ENCODE results near the gene CAVIN1. TPM values are rescaled to one million over a fixed set of nuclear protein-coding genes. Genes with fewer than 3 reads are reported as not detected.
"Not testable (repeated sequence)": the region's sequence is repeated elsewhere in the genome, so short reads cannot be mapped to it uniquely, and the experiment has no call there.

CAVIN1 gene
- total RNA-seq, 1 experiment from 2014 or later = 48.7 TPM

DNA sequence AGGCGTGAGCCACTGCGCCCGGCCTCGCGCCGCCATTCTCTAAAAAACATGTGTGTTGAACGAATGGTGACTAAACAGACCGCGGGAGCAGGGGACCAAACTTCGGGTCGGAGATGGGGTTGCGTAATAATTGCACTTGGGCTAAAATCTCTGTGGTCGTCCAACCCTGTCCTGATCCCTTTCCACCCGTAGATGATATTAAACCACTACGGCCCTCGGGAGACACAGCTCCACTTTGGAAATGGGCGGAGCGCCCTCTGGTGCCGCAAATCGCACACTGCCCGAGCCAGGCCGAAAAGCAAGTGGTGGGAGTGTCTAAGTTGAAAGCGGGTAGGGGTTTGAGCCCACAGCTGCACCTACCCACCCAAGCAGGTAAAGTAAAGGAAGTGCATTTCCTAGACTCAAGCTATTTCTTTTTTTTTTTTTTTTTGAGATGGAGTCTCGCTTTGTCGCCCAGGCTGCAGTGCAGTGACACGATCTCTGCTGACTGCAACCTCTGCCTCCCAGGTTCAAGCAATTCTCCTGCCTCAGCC, 17.0 kb downstream of the CAVIN1 start:
- DNase-seq (ENCODE audit: low spot score) = peak; percentile 81

DNA sequence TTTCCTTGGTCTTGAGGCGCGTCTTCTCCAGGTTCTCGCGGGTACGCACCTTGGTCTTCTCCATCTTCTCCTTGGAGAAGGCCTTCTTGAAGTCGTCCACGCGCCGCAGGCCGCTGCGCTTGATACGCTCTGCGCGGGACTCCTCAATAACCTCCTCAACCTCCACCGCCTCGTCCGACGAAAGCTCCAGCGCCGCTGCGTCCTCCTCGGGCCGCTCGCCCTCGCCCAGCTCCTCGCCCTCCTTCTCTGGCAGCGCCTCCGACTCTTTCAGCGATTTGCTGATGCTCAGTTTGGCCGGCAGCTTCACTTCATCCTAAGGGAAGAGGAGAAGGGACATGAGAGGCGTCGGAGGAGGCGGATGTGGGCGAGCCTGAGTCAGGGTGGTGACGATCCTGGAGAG, 18.0 kb downstream of the CAVIN1 start:
- DNase-seq (ENCODE audit: low spot score) = no peak

DNA sequence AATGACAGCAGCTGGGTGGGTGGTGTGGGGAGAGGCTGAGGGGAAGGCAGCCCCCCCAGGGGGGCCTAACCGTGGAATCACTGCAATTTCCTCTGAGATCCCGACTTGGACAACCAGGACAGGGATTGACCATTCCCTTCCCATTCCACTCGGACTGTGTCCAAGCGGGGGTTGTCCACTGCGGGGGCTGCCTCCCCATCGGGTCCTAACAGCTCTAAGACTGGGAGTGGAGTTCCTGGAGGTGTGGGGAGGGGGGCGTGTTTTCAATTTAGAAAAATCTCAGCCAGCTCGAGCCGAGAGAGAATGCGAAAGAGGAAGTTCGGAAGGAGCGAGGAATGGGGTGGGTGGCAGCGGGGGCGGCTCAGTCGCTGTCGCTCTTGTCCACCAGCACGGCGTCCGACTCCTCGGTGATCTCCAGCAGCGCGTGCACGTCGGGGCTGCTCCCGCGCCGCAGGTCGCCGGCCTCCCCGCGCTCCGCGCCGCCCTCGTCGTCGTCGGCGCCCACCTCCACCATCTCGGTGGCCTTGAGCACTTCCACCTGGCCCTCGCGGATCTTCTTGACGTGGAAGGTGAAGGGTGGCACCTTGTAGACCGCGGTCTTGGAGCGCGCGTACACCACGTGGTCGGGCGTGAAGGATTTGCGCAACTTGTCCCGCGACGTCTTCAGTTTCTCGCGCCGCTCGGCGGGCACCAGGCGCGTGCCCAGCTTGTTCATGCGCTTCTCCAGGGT, 18.6 kb downstream of the CAVIN1 start:
- DNase-seq (ENCODE audit: low spot score) = no peak

DNA sequence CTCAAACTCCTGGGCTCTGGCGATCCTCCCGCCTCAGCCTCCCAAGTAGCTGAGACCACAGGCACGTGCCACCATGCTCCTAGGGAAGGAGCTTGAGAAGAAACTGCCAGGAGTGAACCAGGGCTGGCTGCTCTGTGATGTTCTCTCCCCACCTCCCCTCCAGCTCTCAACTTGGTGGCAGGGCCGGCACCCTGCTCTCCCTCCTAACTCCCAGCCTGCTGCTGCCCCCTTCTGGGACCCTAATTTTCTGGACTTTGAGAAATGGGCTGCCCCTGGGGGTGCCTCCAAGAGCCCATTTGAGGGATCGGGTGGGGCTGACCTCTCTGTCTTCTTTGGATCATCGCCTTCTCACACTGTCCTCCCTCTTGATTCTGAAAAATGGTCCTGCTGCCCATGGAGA, 19.9 kb downstream of the CAVIN1 start:
- no peak for DNase-seq (ENCODE audit: low spot score)

DNA sequence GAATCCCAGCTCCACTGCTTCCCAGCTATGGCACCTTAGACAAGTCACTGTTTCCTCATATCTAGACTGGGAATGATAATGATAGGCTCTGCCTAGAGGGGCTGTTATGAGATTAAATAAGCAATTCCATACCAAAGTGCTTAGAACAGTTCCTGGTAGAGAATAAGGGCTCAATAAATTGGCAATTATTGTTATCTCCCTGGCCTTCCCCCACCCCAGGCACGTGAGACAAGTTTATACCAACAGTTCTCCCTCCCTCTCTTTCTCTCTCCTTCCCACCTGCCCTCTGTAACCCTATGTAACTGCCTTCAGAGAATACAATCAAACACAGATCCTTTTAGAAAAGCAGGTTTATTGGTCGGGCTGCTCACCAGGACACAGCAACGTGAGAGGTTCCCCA, 20.9 kb downstream of the CAVIN1 start:
- no peak for DNase-seq (ENCODE audit: low spot score)

DNA sequence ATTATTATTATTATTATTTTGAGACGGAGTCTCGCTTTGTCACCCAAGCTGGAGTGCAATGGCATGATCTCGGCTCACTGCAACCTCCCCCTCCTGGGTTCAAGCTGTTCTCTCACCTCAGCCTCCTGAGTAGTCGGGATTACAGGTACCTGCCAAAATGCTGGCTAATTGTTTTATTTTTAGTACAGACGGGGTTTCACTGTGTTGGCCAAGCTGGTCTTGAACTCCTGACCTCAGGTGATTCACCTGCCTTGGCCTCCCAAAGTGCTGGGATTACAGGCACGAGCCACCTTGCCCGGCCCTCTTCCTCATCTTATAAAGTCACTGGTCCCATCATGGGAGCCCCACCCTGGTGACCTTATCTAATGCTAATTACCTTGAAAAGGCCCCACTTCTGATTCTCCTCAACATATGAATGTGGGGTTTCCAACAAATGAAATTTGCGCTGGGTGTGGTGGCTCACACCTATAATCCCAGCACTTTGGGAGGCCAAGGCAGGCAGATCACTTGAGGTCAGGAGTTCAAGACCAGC, 22.1 kb downstream of the CAVIN1 start:
- not testable (repeated sequence) for DNase-seq (ENCODE audit: low spot score)

DNA sequence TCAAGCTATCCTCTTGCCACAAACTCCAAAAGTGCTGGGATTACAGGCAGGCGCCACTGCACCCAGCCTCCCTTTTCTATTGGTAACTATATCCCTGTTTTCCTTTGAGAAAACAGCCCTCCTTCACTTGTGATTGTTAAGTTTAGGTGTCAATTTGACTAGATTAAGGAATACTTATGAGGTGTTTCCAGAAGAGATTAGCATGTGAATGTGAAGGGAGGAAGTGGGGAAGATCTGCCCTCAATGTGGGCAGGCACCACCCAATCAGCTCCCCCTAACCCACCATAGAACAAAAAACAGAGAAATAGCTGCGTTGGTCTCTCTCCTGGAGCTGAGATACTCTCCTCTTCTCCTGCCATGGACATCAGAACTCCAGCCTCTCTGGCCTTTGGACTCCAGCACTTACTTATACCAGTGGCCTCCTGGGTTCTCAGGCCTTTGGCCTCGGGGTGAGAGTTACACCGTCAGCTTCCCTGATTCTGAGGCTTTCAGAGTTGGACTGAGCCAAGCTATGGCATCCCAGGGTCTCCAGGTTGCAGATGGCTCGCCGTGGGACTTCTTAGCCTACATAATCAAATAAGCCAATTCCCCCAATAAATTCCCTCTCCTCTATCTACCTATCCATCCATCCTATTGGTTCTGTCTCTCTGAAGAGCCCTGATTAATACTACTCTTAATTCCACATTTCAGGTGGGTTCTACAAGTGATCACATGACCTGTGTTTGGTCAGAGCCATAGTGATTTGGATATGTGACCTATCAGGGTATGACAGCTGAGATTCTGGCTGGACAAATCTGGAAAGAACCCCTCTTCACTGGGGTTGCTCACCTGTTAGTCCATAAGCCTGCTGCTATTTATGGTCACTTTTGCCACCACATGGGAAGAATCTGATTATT, 22.9 kb downstream of the CAVIN1 start:
- DNase-seq (ENCODE audit: low spot score) = no peak

DNA sequence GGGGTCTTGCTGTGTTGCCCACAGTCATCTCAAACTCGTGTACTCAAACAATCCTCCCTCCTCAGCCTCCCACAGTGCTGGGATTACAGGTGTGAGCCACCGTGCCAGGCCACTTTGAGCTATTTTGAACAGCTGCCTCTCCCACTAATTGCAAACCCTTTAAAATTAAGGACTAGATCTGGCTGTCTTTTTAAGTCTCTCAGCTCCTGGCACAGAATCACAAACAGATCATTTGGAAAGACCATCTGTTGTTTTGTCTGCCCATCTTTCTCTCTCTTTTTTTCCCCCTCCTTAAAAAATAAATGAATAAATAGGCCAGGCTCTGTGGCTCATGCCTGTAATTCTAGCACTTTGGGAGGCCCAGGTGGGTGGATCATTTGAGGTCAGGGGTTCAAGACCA, 23.9 kb downstream of the CAVIN1 start:
- DNase-seq (ENCODE audit: low spot score) = no peak

DNA sequence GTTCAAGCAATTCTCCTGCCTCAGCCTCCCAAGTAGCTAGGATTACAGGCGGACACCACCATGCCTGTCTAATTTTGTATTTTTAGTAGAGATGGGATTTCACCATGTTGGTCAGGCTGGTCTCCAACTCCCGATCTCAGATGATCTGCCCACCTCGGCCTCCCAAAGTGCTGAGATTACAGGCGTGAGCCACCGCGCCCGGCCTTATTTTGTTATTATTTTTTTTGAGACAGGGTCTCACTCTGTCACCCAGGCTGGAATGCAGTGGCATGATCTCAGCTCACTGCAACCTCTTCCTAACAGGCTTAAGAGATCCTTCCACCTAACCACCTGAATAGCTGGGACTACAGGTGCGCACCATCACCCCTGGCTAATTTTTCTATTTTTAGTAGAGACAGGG, 27.5 kb downstream of the CAVIN1 start:
- not testable (repeated sequence) for DNase-seq (ENCODE audit: low spot score)

DNA sequence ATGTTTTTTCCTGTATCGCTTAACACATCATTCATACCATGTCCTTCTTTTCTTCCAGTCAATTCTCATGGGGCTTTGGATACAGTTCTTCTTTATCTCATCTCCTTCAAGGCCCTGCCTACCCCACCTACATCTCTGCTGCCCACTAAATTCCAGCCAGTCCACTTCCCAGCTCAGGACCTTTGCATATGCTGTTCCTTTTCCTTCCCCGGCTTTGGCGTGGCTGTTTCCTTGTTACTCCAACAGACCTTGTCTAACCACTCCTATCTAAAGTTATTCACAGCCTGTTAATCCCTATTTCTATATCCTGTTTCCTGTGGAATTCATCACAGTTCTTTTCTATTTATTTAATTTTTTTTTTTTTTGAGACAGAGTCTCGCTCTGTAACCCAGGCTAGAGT, 28.2 kb downstream of the CAVIN1 start:
- no peak for DNase-seq (ENCODE audit: low spot score)

DNA sequence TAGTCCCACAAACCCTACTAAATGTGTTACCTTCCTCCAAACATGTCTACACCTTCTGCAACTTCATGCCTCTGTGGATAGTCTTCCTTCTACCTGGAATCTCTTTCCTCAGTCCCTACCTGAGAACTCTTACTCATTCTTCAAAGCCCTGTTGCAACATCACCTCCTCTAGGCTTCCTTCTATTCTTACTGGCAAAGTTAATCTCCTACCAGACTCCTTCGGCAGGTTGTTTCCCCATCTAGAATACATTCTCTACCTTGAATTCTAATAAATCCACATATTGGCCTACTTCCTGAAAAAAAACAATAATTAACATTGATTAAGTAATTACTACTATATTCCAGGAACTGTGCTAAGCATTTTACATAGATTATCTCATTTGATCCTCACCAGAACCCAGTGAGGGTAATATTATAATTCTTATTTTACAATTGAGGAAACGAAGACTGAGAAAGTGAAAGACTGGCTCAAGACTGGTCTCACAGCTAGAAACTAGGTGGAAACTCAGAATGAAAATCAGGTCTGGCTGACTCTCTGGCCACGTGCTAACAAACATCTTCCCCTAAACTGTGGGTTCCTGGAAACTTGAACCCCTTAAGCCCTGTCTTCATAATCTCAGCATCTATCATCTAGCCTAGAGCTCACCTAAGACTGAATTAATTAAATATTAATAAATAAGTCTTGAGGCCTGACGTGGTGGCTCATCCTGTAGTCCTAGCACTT, 30.2 kb downstream of the CAVIN1 start:
- DNase-seq (ENCODE audit: low spot score) = peak; percentile 36

DNA sequence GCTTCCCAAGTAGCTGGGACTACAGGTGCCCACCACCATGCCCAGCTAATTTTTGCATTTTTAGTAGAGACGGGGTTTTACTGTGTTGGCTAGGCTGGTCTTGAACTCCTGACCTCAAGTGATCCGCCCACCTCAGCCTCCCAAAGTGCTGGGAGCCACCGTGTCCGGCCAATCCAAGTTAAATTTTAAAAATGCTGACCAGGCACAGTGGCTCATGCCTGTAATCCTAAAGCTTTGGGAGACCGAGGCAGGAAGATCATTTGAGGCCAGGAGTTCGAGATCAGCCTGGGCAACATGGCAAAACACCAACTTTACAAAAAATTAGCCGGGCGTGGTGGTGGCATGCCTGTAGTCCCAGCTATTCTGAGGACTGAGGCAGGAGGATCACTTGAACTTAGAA, 31.6 kb downstream of the CAVIN1 start:
- not testable (repeated sequence) for DNase-seq (ENCODE audit: low spot score)

DNA sequence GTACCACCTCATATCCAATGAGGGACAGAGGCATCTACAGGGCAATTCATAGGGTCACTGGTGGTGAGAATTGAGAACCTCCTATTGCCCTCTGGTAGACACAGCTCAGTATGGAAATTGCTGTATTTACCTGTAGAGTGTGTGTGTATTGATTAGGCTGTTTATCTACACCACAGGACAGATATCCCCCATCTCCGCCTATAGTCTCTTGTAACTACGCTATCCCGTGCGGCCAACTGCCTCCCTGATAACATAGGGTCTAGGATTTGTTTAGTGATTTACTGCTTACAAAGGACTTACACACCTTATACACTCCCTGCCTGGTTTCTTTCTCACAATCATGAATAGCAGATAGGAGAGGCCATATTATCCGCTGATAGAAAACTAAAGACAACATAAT, 33.2 kb downstream of the CAVIN1 start:
- DNase-seq (ENCODE audit: low spot score) = no peak

DNA sequence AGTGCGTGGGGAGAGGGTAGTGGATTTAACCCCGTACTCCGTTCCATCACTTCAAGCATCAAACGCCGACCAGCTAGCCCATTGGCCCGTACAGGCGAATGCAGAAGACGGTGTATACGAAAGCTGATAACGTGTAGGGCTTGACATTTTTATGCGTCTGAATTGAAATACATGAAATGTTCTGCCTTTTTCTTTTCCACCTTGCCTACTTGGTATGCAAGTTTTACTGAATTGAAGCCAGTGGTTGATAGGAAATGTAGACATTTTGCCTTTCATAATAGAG, 34.0 kb downstream of the CAVIN1 start:
- DNase-seq (ENCODE audit: low spot score) = no peak

DNA sequence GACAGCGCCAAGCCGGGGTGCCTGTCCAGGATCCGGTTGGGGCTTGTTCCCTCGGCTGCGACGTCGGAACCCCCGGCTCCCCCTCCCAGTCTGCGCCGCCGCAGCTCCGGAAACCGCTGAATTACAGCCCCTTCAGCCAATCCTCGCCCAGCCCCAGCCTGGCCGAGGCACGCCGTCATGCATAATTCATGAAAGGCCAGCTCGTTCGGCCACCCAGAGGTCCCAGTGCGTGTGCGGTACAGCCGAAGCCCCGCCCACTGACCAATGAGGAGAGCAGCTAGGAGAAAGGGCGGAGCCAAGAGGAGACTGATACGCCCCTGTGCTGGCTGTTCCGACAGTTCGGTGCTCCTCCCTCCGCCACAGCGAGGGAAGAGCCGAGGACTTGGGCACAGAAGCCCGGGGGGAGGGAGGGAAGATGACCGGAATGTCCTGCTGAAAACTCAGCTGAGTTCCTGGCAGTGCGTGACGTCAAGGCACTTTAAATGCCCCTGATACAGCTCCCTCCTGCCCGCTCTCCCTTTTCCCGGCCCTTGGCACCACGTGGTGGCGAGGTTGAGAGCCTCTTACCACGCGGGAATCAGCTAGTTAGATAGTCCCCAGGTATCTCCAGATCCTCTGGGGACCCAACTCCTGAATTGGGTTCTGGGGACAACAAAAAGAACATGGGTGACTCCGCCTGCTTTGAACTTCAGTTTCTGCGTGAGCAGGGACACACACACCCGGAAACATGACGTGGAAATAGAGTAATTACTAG, 34.5 kb downstream of the CAVIN1 start, which contains the start of gene STAT3:
STAT3 (minus strand) TSS at position 62 of the 754 bp plus-strand sequence. CDS start 39,926 bp downstream, outside the sequence.
- DNase-seq (ENCODE audit: low spot score) = peak; percentile 100

DNA sequence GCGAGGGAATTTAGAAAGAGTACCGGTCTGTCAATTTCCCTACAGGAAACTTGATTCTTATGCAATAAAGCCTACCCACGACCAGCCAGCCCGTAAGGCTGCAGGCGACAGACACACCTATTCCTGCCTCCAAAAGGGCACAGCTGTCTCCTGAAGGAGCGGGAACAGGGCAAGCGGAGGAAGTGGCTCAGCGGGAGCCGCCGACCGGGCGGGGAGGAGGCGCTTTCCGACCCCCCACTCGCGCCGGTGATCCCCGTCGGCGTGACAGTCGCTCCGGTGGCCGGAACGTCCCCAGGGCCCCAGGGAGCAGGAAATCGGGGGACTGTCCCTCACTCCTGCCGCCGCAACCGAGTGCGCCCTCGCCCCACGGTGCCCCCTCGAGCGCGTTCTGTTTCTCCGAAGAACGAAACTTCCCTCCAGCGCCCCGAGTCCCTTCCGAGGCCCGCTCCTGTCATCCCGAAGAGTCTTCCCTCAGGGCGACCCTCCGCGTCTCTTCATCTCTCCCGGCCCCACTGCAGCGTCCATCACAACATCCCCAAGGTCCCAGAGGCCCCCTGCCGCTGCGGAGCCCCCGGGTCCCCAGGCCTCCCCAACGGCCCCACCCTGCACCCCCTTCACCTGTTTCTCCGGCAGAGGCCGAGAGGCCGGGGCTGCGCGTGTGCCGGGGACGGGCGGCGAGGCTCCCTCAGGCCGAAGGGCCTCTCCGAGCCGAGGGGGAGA, 35.2 kb downstream of the CAVIN1 start:
- peak; percentile 49 for DNase-seq (ENCODE audit: low spot score)

DNA sequence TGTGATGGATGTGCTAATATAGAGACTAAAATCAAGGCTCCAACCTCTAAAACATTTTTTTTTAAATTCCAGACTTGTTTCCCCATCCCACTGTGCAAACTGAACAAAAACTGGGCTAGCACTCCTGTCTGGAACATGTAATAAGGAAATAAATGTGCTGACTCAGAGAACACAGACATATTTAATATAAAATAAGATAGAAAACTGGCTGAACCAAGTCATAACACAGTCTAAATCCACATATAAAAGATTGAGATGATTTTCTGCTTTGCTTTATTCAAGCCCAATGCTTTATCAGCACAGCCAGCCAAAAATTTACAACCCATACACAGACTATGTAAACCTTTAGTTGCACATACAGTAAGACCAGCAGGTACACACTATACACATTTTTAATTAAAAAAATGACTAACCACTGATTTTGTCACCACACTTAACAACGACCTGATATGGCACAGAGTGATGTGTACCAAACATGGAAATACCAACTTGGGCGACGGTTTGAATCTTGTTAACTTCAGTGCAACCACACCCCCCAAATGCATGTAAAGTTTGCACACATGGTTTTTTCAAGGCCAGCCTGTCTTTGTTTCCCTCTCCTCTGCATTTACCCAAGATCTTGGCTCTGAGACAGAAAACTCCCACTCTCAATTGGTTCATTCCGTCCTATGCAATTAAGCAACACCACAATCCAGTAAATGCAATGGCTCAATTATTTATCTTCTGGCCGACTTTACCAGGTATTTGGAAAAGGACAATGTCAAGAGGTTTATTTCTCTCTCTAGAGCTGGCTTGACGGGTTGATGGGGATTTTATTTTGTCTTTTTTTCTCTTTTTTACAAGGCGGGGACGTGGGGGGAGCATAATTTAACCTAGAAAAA, 36.0 kb downstream of the CAVIN1 start:
- DNase-seq (ENCODE audit: low spot score) = peak; percentile 28

DNA sequence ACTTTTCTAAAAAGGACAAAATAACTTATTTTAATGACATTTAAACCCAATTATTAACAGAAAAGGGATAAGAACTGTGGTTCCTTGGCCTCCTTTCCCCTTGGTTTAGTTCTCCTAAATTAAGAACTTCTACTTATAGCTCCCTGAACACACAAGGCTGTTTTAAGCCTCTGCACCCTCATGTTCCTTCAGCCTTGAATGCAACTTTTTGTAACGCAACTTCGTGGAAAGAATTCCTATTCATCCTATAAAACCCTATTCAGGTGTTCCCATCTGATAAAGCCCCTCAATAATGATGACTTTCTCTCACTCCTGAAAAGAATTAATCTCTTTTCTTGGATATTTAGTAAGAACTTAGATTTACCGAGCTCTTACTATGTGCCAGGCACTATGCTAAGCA, 41.2 kb downstream of the CAVIN1 start:
- no peak for DNase-seq (ENCODE audit: low spot score)

DNA sequence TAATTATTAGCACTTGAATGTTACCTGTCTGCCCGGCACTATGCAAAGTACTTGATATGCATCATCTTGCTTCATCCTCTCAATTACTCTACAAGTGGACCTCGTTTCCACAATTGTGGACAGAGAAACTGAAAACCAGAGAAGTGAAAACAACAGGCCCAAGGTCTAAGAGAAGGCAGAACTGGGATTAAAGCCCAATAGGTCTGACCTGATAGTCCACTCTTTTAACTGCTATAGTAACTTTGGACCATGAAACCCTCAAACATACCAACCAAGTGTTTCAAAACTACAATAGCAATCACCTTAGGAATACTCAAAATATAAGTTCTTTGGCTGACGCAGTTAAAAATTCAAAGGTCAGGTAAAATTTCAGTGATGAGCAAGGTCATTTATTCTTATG, 42.1 kb downstream of the CAVIN1 start:
- DNase-seq (ENCODE audit: low spot score) = no peak

Data from HT-29 (cell line).